Left lung (tissue), 10 donors: Measurements from ENCODE around the gene STX3. TPM values are rescaled to one million over a fixed set of nuclear protein-coding genes. Genes with fewer than 3 reads are reported as not detected.
"Not testable (repeated sequence)": the region's sequence is repeated elsewhere in the genome, so short reads cannot be mapped to it uniquely, and the experiment has no call there.

Source experiments
- ATAC-seq: fragments of 200-7000 bp; cut with Tn5 transposase; one replicate; pipeline ENCODE4 v1.9.1; 2020; ENCODE audit warnings: moderate library complexity
- DNase-seq, 4 donors: peaks; one replicate each; pipeline ENCODE4 v3.0.0-alpha.2; 2013 to 2020
- H3K27ac ChIP-seq, 2 donors: fragments of 200-600 bp; sonication (generic) in 1 of 2; one replicate each; pipeline versions ENCODE4 v1.5.0 to v1.8.0; 2020 to 2021
- H3K27me3 ChIP-seq, 2 donors: fragments of 200-600 bp; sonication (generic) in 1 of 2; one replicate each; pipeline versions ENCODE4 v1.5.0 to v1.8.0; 2020 to 2021
- H3K36me3 ChIP-seq, 2 donors: fragments of 200-600 bp; sonication (generic) in 1 of 2; one replicate each; pipeline versions ENCODE4 v1.5.0 to v1.8.0; 2020 to 2021
- H3K4me1 ChIP-seq, 2 donors: fragments of 200-600 bp; one replicate each; pipeline ENCODE4 v1.8.0; 2021
- H3K4me3 ChIP-seq, 2 donors: fragments of 200-600 bp; sonication (generic) in 1 of 2; one replicate each; pipeline versions ENCODE4 v1.5.0 to v1.8.0; 2020 to 2021; ENCODE audit warnings: mild to moderate bottlenecking in 1 of 2
- H3K9me3 ChIP-seq, 2 donors: fragments of 200-600 bp; sonication (generic) in 1 of 2; one replicate each; pipeline versions ENCODE4 v1.5.0 to v1.8.0; 2020 to 2021
- CTCF ChIP-seq, 2 donors: fragments of 200-600 bp; sonication (generic) in 1 of 2; IDR thresholded peaks; one replicate each; pipeline versions ENCODE4 v1.5.0 to v1.8.0; 2021; ENCODE audit warnings: antibody characterized with exemption in 2 of 2
- intact Hi-C, 2 donors: fragments of 100-400 bp; cut with DNase I; formaldehyde crosslinking; loops; one replicate each; pipeline versions ENCODE4 v1.11.2 to v1.14.2; 2022
- polyA plus RNA-seq, 6 donors: library from polyadenylated mRNA; unstranded; fragments of 120-200 nt; gene quantifications; one replicate each; pipeline ENCODE4 v1.2.1, GENCODE V29; 2013; ENCODE audit not compliant: insufficient read length in 6 of 6
- total RNA-seq, 2 donors: library from RNA; stranded (reverse); fragmentation: NEBNext Ultra II Directional; extraction: Animal tissue kit (Norgen Biotek cat#: 25700); gene quantifications; one replicate each; pipeline ENCODE4 v1.2.1, GENCODE V29; 2021
- donor health status: DM: no; HTN: yes; CAD: no.
- donor health status: DM: no; HTN: no; CAD: no.

Gene STX3
- total and polyA plus RNA-seq, 8 donors: 26.8 to 66.7 (median 31.2) TPM

DNA sequence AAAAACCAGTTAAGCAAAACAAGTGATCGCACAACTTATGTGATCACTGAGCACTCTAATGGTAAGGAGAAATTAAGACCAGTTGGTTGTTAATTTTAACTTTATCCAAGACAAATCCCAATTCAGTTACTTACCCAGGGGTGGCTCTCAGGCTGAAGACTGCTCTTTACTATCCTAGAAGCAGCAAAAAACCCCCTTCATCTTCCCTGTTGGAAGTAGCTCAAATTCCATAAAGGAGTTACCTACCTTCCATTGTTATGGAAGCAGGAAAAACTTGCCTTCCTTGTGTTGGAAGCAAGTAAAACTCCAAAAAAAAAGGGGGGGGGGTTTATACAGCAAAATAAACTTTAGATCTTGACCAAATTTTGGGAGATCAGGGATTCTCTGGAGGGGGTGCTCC lies 60.6 kb downstream of the STX3 start:
- H3K4me3 ChIP-seq: no peak overlapping the region

DNA sequence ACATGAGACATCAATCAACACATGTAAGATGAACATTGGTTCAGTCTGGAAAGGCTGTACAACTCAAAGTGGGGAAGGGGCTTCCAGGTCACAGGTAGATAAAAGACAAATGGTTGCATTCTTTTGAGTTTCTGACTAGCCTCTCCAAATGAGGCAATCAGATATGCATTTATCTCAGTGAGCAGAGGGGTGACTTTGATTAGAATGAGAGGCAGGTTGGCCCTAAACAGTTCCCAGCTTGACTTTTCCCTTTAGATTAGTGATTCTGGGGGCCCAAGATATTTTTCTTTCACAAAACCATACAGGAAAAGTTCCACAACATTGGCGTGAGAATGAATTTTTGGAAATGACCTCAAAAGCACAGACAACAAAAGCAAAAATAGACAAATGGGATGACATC lies 61.3 kb downstream of the STX3 start:
- DNase-seq, H3K36me3 ChIP-seq, H3K9me3 ChIP-seq, H3K27ac ChIP-seq, ATAC-seq, H3K4me3 ChIP-seq, H3K27me3 ChIP-seq, intact Hi-C loops: not testable (repeated sequence)
- H3K4me1 ChIP-seq: peaks cover 0 to 13% of the 10 kb centered on the region in 2 donors

More for the DNA sequence above, 60.6 kb downstream of the STX3 start:
- H3K9me3 ChIP-seq: no peaks in the 10 kb centered on the region
- intact Hi-C loops: no loop called here
- H3K27ac ChIP-seq: no peak overlapping the region
- peaks cover 0 to 17% of the 10 kb centered on the region in 2 donors for H3K4me1 ChIP-seq
- H3K27me3 ChIP-seq: no peaks in the 10 kb centered on the region
- ATAC-seq: no peak
- H3K36me3 ChIP-seq: no peaks in the 10 kb centered on the region
- DNase-seq: no peak
- TF ChIP-seq CTCF (IDR thresholded peaks at IDR 0.05): no peak

GRCh38 chr11:59818572-59818971 lies 63.4 kb downstream of the STX3 start:
- no peak overlapping the region for H3K27ac ChIP-seq
- no peak for DNase-seq

DNA sequence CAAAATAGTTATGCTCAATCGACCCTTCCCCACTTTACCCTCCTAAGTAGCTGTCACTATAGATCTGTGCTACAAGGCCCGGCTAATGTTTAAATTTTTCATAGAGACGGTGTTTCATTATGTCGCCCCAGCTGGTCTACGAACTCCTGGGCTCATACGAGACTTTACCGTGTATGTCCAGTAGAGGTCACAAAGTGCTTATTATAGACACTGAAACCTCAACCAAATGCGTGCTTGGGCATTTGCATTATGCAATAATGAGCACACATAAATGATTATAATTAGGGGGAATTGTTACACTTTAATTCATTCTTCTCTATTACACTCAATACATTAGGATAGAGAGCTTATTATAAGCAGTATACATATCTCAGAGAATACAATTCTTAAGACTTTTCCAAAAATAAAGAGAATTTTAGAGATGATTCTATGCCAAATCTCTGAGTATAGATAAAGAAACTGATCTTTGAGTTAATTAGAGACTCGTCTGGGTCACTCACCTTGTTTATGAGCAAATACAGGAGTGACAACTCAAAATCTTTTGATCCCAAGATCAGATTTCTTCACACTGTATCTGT lies 67.9 kb downstream of the STX3 start:
- no peaks in the 10 kb centered on the region for H3K27me3 ChIP-seq
- no peaks in the 10 kb centered on the region for H3K36me3 ChIP-seq
- peak in 1 of 4 donors; percentile 51 for DNase-seq
- intact Hi-C loops: no loop called here
- H3K4me1 ChIP-seq: no peaks in the 10 kb centered on the region
- no peak overlapping the region for H3K27ac ChIP-seq
- ATAC-seq: peak; percentile 95
- no peaks in the 10 kb centered on the region for H3K9me3 ChIP-seq
- H3K4me3 ChIP-seq: no peak overlapping the region
- TF ChIP-seq CTCF (IDR thresholded peaks at IDR 0.05): peak; percentile 46 to 64

More at GRCh38 chr11:59818572-59818971, 63.4 kb downstream of the STX3 start:
- no peaks in the 10 kb centered on the region for H3K27me3 ChIP-seq
- intact Hi-C loops: no loop called here
- no peak for TF ChIP-seq CTCF (IDR thresholded peaks at IDR 0.05)
- no peak for ATAC-seq
- no peaks in the 10 kb centered on the region for H3K9me3 ChIP-seq
- H3K36me3 ChIP-seq: no peaks in the 10 kb centered on the region
- H3K4me1 ChIP-seq: peaks cover 0 to 9% of the 10 kb centered on the region in 2 donors
- H3K4me3 ChIP-seq: no peak overlapping the region

DNA sequence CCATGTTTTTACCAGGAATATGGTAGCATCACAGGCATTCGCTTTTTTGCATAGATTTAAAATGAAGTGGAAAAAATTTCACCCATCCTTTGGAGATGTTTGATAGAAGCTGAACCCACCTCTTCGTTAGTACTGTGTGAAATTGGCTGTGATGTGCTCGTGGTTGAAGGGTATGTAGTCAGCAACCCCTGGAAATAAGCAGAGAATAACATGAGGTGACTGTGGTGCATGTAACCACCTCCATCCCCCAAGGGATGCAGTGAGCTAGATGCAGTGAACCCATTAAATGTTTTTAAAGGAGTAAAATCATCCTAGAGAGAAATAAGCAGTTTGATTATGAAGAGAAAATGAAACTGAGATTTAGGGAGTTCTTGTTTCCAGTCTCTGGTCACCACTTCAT lies 74.2 kb downstream of the STX3 start:
- DNase-seq (no peak), ATAC-seq (no peak)
- Histone ChIP-seq H3K27ac (no peak overlapping the region), H3K4me3 (no peak overlapping the region), H3K27me3 (no peaks in the 10 kb centered on the region), H3K36me3 (no peaks in the 10 kb centered on the region), H3K9me3 (no peaks in the 10 kb centered on the region), H3K4me1 (peaks cover 0 to 3% of the 10 kb centered on the region in 2 donors)
- intact Hi-C loops: no loop called here
- no peak for TF ChIP-seq CTCF (IDR thresholded peaks at IDR 0.05)

GRCh38 chr11:59833602-59834001 lies 78.4 kb downstream of the STX3 start:
- ATAC-seq (no peak), DNase-seq (no peak)
- no peak for TF ChIP-seq CTCF (IDR thresholded peaks at IDR 0.05)
- H3K27ac ChIP-seq: no peak overlapping the region
- no peak overlapping the region for H3K4me3 ChIP-seq
- H3K9me3 ChIP-seq: no peaks in the 10 kb centered on the region
- peaks cover 0 to 3% of the 10 kb centered on the region in 2 donors for H3K4me1 ChIP-seq
- H3K27me3 ChIP-seq: no peaks in the 10 kb centered on the region
- intact Hi-C loops: no loop called here
- no peaks in the 10 kb centered on the region for H3K36me3 ChIP-seq
